ENCODE measurements around the gene SKI. TPM values are rescaled to one million over a fixed set of nuclear protein-coding genes. Genes with fewer than 3 reads are reported as not detected.

The SKI gene
- total RNA-seq, 1 donor = 48.9 TPM

DNA sequence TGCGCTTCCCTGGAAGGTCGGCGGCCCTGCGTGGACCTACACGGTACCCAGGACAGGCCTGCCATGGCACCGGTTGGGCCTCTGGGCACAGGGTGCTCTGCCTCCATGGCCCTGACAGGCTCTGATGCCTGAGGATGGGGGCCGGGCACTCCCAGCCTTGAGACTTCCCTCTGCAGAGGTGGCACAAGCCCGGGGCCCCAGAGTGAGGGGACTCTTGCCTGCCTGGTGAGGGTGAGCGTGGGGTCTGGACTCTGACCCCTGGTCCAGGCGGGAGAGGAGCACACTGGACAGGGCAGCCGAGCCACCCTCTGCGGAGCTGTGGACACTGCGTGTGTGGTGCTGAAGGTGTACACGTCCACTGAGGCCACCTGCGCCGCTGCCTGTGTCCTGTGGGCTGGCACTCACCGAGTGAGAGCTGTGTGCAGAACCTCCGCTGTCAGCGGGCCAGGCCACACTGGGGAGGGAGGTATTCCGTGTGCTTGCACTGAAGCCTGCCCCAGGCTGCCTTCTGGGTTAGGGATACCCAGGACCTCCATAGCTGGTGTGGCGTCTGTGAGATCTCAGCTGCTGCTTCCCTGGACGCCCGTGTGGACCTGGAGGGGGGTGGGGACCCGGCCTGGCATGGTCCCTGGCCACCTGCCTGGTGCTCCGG lies 10.4 kb downstream of the SKI start:
- Histone ChIP-seq H3K27ac (ENCODE audit: low read depth, low read length) (peak overlapping the region; percentile 68), H3K79me2 (ENCODE audit: insufficient read depth, low read length) (peaks cover 99% of the 10 kb centered on the region), H2AFZ (ENCODE audit: low read length) (no peak overlapping the region), H3K9me3 (ENCODE audit: low read depth, low read length) (no peaks in the 10 kb centered on the region), H3K4me3 (ENCODE audit: insufficient read depth, low read length) (no peak overlapping the region), H3K4me2 (ENCODE audit: insufficient read depth, low read length) (no peak overlapping the region), H4K20me1 (ENCODE audit: insufficient read depth, low read length) (peaks cover 94% of the 10 kb centered on the region), H3K36me3 (ENCODE audit: insufficient read depth, low read length) (peaks cover 15% of the 10 kb centered on the region), H3K4me1 (ENCODE audit: insufficient read depth, low read length) (peaks cover 60% of the 10 kb centered on the region), H3K27me3 (ENCODE audit: insufficient read depth, low read length) (no peaks in the 10 kb centered on the region)
- peak; percentile 65 for DNase-seq (ENCODE audit: insufficient read length, low spot score, missing footprints)
- TF ChIP-seq CTCF (IDR thresholded peaks at IDR 0.05; ENCODE audit: extremely low read depth, low read depth, low read length) = no peak

GRCh38 chr1:2239013-2239370 lies 10.9 kb downstream of the SKI start:
- no peaks in the 10 kb centered on the region for H3K27me3 ChIP-seq (ENCODE audit: insufficient read depth, low read length)
- no peak overlapping the region for H2AFZ ChIP-seq (ENCODE audit: low read length)
- H3K4me3 ChIP-seq (ENCODE audit: insufficient read depth, low read length) = no peak overlapping the region
- no peak overlapping the region for H3K4me2 ChIP-seq (ENCODE audit: insufficient read depth, low read length)
- H3K4me1 ChIP-seq (ENCODE audit: insufficient read depth, low read length) = peaks cover 55% of the 10 kb centered on the region
- H4K20me1 ChIP-seq (ENCODE audit: insufficient read depth, low read length) = peaks cover 91% of the 10 kb centered on the region
- H3K36me3 ChIP-seq (ENCODE audit: insufficient read depth, low read length) = peaks cover 15% of the 10 kb centered on the region
- peaks cover 99% of the 10 kb centered on the region for H3K79me2 ChIP-seq (ENCODE audit: insufficient read depth, low read length)
- no peak for DNase-seq (ENCODE audit: insufficient read length, low spot score, missing footprints)
- H3K9me3 ChIP-seq (ENCODE audit: low read depth, low read length) = no peaks in the 10 kb centered on the region
- TF ChIP-seq CTCF (IDR thresholded peaks at IDR 0.05; ENCODE audit: extremely low read depth, low read depth, low read length) = no peak
- no peak overlapping the region for H3K27ac ChIP-seq (ENCODE audit: low read depth, low read length)

DNA sequence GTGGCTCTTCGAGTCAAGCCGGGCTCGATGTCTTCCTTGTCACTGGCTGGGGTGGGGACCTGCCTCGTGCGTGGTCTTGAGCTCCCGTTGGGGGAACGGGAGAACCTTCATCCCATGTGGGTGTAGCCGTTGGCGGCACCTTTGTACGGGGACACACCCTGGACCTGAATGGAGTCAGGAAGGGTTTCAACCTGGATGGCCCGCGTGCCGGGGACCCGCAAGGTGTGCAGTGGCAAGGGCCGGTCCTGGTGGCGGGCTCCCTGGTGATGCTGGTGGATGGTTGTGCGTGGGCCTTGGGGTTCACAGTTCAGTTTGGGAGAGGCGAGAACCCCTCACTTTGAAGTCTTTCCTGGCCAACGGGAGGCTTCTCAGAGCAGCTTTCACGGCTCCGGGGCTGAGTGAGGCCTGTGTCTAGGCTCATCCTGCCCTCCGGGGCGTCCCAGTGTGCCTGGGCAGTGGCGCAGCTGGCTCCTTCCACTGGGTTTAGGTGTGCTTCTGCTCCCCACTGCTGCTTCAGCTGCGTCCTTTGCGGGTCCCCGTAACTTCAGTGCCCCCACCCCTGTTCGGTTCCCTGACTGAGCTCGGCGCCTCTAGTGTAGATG lies 11.4 kb downstream of the SKI start:
- H3K4me2 ChIP-seq (ENCODE audit: insufficient read depth, low read length) = peak overlapping the region; percentile 18
- peak; percentile 56 for DNase-seq (ENCODE audit: insufficient read length, low spot score, missing footprints)
- peaks cover 15% of the 10 kb centered on the region for H3K36me3 ChIP-seq (ENCODE audit: insufficient read depth, low read length)
- peaks cover 89% of the 10 kb centered on the region for H4K20me1 ChIP-seq (ENCODE audit: insufficient read depth, low read length)
- H3K4me1 ChIP-seq (ENCODE audit: insufficient read depth, low read length) = peaks cover 50% of the 10 kb centered on the region
- H3K9me3 ChIP-seq (ENCODE audit: low read depth, low read length) = no peaks in the 10 kb centered on the region
- no peaks in the 10 kb centered on the region for H3K27me3 ChIP-seq (ENCODE audit: insufficient read depth, low read length)
- TF ChIP-seq CTCF (IDR thresholded peaks at IDR 0.05; ENCODE audit: extremely low read depth, low read depth, low read length) = no peak
- H3K79me2 ChIP-seq (ENCODE audit: insufficient read depth, low read length) = peaks cover 99% of the 10 kb centered on the region
- no peak overlapping the region for H2AFZ ChIP-seq (ENCODE audit: low read length)
- H3K27ac ChIP-seq (ENCODE audit: low read depth, low read length) = peak overlapping the region; percentile 5
- no peak overlapping the region for H3K4me3 ChIP-seq (ENCODE audit: insufficient read depth, low read length)

GRCh38 chr1:2240270-2241156 lies 12.4 kb downstream of the SKI start:
- Histone ChIP-seq H3K9me3 (ENCODE audit: low read depth, low read length) (no peaks in the 10 kb centered on the region), H2AFZ (ENCODE audit: low read length) (no peak overlapping the region), H3K27me3 (ENCODE audit: insufficient read depth, low read length) (no peaks in the 10 kb centered on the region), H3K79me2 (ENCODE audit: insufficient read depth, low read length) (peaks cover 99% of the 10 kb centered on the region), H3K4me3 (ENCODE audit: insufficient read depth, low read length) (no peak overlapping the region), H3K36me3 (ENCODE audit: insufficient read depth, low read length) (peaks cover 15% of the 10 kb centered on the region), H4K20me1 (ENCODE audit: insufficient read depth, low read length) (peaks cover 86% of the 10 kb centered on the region), H3K27ac (ENCODE audit: low read depth, low read length) (peak overlapping the region; percentile 5), H3K4me2 (ENCODE audit: insufficient read depth, low read length) (peak overlapping the region; percentile 18), H3K4me1 (ENCODE audit: insufficient read depth, low read length) (peaks cover 40% of the 10 kb centered on the region)
- no peak for TF ChIP-seq CTCF (IDR thresholded peaks at IDR 0.05; ENCODE audit: extremely low read depth, low read depth, low read length)
- peak; percentile 87 for DNase-seq (ENCODE audit: insufficient read length, low spot score, missing footprints)
